HFF-Myc (cell line): Measurements from ENCODE around the gene PWWP2B.
"Not testable (repeated sequence)": the region's sequence is repeated elsewhere in the genome, so short reads cannot be mapped to it uniquely, and the experiment has no call there.

Experiments
- DNase-seq: peaks from one replicate; pipeline ENCODE4 v3.0.0-alpha.2; 2011; ENCODE audit warnings: low read depth; ENCODE audit errors: extremely low read depth
- H3K4me3 ChIP-seq: replicated peaks from 2 replicates; pipeline ENCODE4 v1.5.1; 2011; ENCODE audit warnings: low read depth, mild to moderate bottlenecking, control low read depth, low read length
- CTCF ChIP-seq: IDR thresholded peaks from 2 replicates; pipeline ENCODE4 v1.5.1; 2012; ENCODE audit warnings: mild to moderate bottlenecking, low read depth, low read length, control low read depth; ENCODE audit errors: missing control alignments

PWWP2B gene

GRCh38 chr10:132374176-132374575, 22.8 kb upstream of the PWWP2B start:
- H3K4me3 ChIP-seq = no peak overlapping the region
- DNase-seq = no peak
- TF ChIP-seq CTCF = no peak

- no peak for TF ChIP-seq CTCF
- no peak for DNase-seq
- no peak overlapping the region for H3K4me3 ChIP-seq
These were observed 22.4 kb upstream of the PWWP2B start for GRCh38 chr10:132374612-132375011.

GRCh38 chr10:132375116-132375794, 21.7 kb upstream of the PWWP2B start:
- no peak for TF ChIP-seq CTCF
- no peak for DNase-seq
- H3K4me3 ChIP-seq = no peak overlapping the region

GRCh38 chr10:132375795-132376297, 21.2 kb upstream of the PWWP2B start:
- DNase-seq = no peak
- H3K4me3 ChIP-seq = no peak overlapping the region
- no peak for TF ChIP-seq CTCF

GRCh38 chr10:132376394-132376851, 20.6 kb upstream of the PWWP2B start:
- TF ChIP-seq CTCF = no peak
- no peak overlapping the region for H3K4me3 ChIP-seq
- DNase-seq = no peak

- TF ChIP-seq CTCF = no peak
- H3K4me3 ChIP-seq = no peak overlapping the region
These were observed 19.7 kb upstream of the PWWP2B start for GRCh38 chr10:132377326-132377725.

GRCh38 chr10:132379026-132379425, 18.0 kb upstream of the PWWP2B start:
- DNase-seq, H3K4me3 ChIP-seq: not testable (repeated sequence)

More at GRCh38 chr10:132377326-132377725, 19.7 kb upstream of the PWWP2B start:
- no peak for DNase-seq

GRCh38 chr10:132380986-132381385, 16.0 kb upstream of the PWWP2B start:
- not testable (repeated sequence) for H3K4me3 ChIP-seq, DNase-seq
